CD8-positive, alpha-beta memory T cell (primary cell): Measurements from ENCODE around the gene TPK1. TPM values are rescaled to one million over a fixed set of nuclear protein-coding genes. Genes with fewer than 3 reads are reported as not detected.

Source experiments
- CTCF ChIA-PET: fragments of 350-600 bp; sonication (Branson Sonifier 250); formaldehyde crosslinking; loops from one replicate; lab custom pipeline; 2021; ENCODE audit warnings: antibody characterized with exemption; lab: Charles Lee
- POLR2A ChIA-PET: fragments of 350-600 bp; sonication (Branson Sonifier 250); formaldehyde crosslinking; loops from one replicate; lab custom pipeline; 2021; ENCODE audit warnings: antibody characterized with exemption; lab: Charles Lee
- DNase-seq, 5 donors: peaks; one replicate each; pipeline versions ENCODE4 v3.0.0 to v3.0.0-alpha.2; 2020 to 2022; ENCODE audit warnings: mixed read lengths in 1 of 5
- H3K27ac ChIP-seq: one replicate; pipeline ENCODE4 v1.7.0; 2013; ENCODE audit warnings: low read depth, mild to moderate bottlenecking, low read length, moderate library complexity
- H3K27me3 ChIP-seq: 2 replicates; pipeline ENCODE4 v1.7.0; 2013; ENCODE audit warnings: low read length, mild to moderate bottlenecking; ENCODE audit not compliant: insufficient read depth, poor library complexity, severe bottlenecking
- H3K36me3 ChIP-seq: 2 replicates; pipeline ENCODE4 v1.7.0; 2013; ENCODE audit warnings: mild to moderate bottlenecking, low read length, moderate library complexity; ENCODE audit not compliant: insufficient read depth
- H3K4me1 ChIP-seq: 2 replicates; pipeline ENCODE4 v1.7.0; 2013; ENCODE audit warnings: mild to moderate bottlenecking, low read length, moderate library complexity; ENCODE audit not compliant: insufficient read depth
- H3K4me3 ChIP-seq: 2 replicates; pipeline ENCODE4 v1.7.0; 2013; ENCODE audit warnings: mild to moderate bottlenecking, low read length
- H3K9me3 ChIP-seq: 2 replicates; pipeline ENCODE4 v1.7.0; 2013; ENCODE audit warnings: mild to moderate bottlenecking, low read length
- H3K27ac Mint-ChIP-seq, 8 donors: one replicate each; pipeline ENCODE4 v1.8.0; 2020 to 2021; ENCODE audit warnings: mixed read lengths in 8 of 8, mild to moderate bottlenecking in 6 of 8, inconsistent platforms in 3 of 8, moderate library complexity in 3 of 8
- H3K27me3 Mint-ChIP-seq, 2 donors: one replicate each; pipeline ENCODE4 v1.8.0; 2020 to 2021; ENCODE audit warnings: mixed read lengths in 2 of 2, mild to moderate bottlenecking in 1 of 2, moderate library complexity in 1 of 2
- H3K36me3 Mint-ChIP-seq, 3 donors: one replicate each; pipeline ENCODE4 v1.8.0; 2020 to 2021; ENCODE audit warnings: mixed read lengths in 3 of 3, inconsistent platforms in 1 of 3, mild to moderate bottlenecking in 1 of 3
- H3K4me1 Mint-ChIP-seq, 3 donors: one replicate each; pipeline ENCODE4 v1.8.0; 2020 to 2021; ENCODE audit warnings: mixed read lengths in 3 of 3, inconsistent platforms in 1 of 3, mild to moderate bottlenecking in 1 of 3
- H3K4me3 Mint-ChIP-seq, 7 donors: one replicate each; pipeline ENCODE4 v1.8.0; 2020 to 2021; ENCODE audit warnings: mixed read lengths in 7 of 7, mild to moderate bottlenecking in 6 of 7, moderate library complexity in 4 of 7, inconsistent platforms in 2 of 7
- H3K9me3 Mint-ChIP-seq, 5 donors: one replicate each; pipeline ENCODE4 v1.8.0; 2020 to 2022; ENCODE audit warnings: mixed read lengths in 5 of 5, mild to moderate bottlenecking in 3 of 5, moderate library complexity in 2 of 5, inconsistent platforms in 1 of 5
- polyA plus RNA-seq: library from polyadenylated mRNA; unstranded; fragments of 300-500 nt; fragmentation: Illumina TruSeq; gene quantifications from one replicate; pipeline ENCODE4 v1.2.3, GENCODE V29; 2021
- total RNA-seq, 2 experiments: library from RNA; stranded (reverse); gene quantifications; one replicate each; pipeline ENCODE4 v1.2.3, GENCODE V29; 2021

Gene TPK1
- total and polyA plus RNA-seq, 3 experiments from 2014 or later = 18.0 to 20.1 (median 19.0) TPM

DNA sequence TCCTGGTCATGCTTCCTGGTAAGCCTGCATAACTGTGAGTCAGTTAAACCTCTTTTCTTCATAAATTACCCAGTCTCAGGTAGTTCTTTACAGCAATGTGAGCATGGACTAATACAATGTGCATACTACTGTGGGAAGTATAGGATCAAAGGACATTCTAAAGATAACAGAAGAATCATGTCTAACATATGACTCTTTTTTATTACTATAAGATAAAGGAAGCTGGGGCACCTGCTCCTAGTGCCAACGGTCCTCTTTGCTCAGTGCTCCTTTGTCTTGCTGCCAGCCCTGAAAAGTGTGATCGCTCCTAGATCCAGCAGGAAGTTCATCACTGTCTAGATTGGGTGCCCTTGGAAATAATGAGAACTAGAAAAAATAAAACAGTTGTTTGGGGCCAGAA, 289.1 kb downstream of the TPK1 start:
- Histone ChIP-seq H3K36me3 (peaks cover 3% of the 10 kb centered on the region), H3K4me1 (no peaks in the 10 kb centered on the region), H3K4me3 (no peak overlapping the region), H3K9me3 (no peaks in the 10 kb centered on the region), H3K27me3 (no peaks in the 10 kb centered on the region), H3K27ac (no peak overlapping the region)
- ChIA-PET POLR2A (no interaction called here), CTCF (no interaction called here)
- no peak for DNase-seq
- no peak overlapping the region for H3K27ac Mint-ChIP-seq
- H3K9me3 Mint-ChIP-seq = no peaks in the 10 kb centered on the region
- H3K4me3 Mint-ChIP-seq = no peak overlapping the region
- H3K27me3 Mint-ChIP-seq = no peaks in the 10 kb centered on the region
- peaks cover 13 to 46% (median 32%) of the 10 kb centered on the region in 3 donors for H3K36me3 Mint-ChIP-seq
- H3K4me1 Mint-ChIP-seq = peaks cover 0 to 7% (median 4%) of the 10 kb centered on the region in 3 donors

DNA sequence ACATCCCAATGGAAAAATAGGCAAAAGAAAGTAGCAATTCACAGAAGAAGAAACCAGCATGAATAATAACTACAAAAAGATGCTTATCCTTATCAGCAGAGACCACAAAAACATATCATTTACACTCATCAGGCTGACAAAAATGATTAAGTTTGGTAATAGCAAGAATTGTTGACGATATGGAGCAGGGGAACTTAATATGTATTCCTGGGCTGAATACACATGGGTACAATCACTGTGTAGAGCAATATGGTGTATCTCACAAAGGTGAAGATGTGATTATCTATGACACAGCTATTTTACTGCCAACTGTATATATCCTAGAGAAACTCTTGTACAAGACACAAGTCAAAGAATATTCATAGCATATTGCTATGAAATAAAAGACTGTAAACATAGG, 290.5 kb downstream of the TPK1 start:
- ChIA-PET POLR2A (no interaction called here), CTCF (no interaction called here)
- Histone ChIP-seq H3K27me3 (no peaks in the 10 kb centered on the region), H3K36me3 (peaks cover 3% of the 10 kb centered on the region), H3K4me1 (no peaks in the 10 kb centered on the region), H3K27ac (no peak overlapping the region), H3K9me3 (no peaks in the 10 kb centered on the region), H3K4me3 (no peak overlapping the region)
- no peaks in the 10 kb centered on the region for H3K27me3 Mint-ChIP-seq
- DNase-seq = no peak
- no peaks in the 10 kb centered on the region for H3K9me3 Mint-ChIP-seq
- no peak overlapping the region for H3K27ac Mint-ChIP-seq
- H3K4me3 Mint-ChIP-seq = no peak overlapping the region
- peaks cover 0 to 6% (median 4%) of the 10 kb centered on the region in 3 donors for H3K4me1 Mint-ChIP-seq
- peaks cover 10 to 51% (median 37%) of the 10 kb centered on the region in 3 donors for H3K36me3 Mint-ChIP-seq

GRCh38 chr7:144534655-144535395, 301.0 kb downstream of the TPK1 start:
- no peaks in the 10 kb centered on the region for H3K9me3 ChIP-seq
- Mint-ChIP-seq H3K4me1 (no peaks in the 10 kb centered on the region), H3K27ac (no peak overlapping the region), H3K27me3 (no peaks in the 10 kb centered on the region), H3K9me3 (peaks cover 3 to 15% (median 10%) of the 10 kb centered on the region in 5 donors), H3K36me3 (peaks cover 11 to 60% (median 21%) of the 10 kb centered on the region in 3 donors), H3K4me3 (no peak overlapping the region)
- POLR2A ChIA-PET = no interaction called here
- no peak overlapping the region for H3K4me3 ChIP-seq
- H3K27ac ChIP-seq = no peak overlapping the region
- H3K27me3 ChIP-seq = no peaks in the 10 kb centered on the region
- no peaks in the 10 kb centered on the region for H3K4me1 ChIP-seq
- CTCF ChIA-PET = no interaction called here
- no peak for DNase-seq
- no peaks in the 10 kb centered on the region for H3K36me3 ChIP-seq

DNA sequence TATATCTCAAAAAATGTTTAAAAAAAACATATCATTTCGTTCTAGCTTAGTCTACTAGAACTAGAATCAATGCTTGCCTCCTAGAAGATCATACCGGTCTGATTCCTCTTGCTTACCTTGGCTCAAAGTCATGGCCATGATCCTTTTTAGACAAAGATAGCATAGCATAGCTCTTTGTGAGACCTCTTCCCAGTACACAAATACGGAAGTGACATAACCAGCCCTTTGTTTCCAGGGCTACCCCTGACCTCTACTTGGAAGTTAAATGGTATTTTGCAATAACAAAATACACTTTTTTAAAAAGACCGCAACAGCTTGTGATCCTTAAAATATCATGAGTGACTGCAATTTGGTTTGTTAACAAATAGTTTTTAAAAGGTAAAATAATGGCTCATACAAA, 301.7 kb downstream of the TPK1 start:
- ChIA-PET CTCF (no interaction called here), POLR2A (no interaction called here)
- peaks cover 3 to 15% (median 8%) of the 10 kb centered on the region in 5 donors for H3K9me3 Mint-ChIP-seq

DNA sequence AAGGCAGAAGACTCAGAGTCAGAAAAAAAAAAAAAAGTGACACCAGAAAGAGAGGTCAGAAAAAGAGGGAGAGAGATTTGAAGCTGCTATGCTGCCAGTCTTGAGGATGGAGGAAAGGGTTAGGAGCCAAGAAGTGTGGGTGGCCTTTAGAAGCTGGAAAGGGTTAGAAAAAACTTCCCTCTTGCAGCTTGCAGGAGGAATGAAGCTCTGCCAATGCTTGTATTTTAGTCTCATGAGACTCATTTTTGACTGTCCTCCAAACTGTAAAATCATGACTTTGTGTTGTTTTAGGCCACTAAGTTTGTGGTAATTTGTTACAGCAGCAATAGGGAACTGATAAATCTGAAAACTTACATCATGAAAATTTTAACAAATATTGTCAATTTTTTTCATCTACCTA, 304.7 kb downstream of the TPK1 start:
- Histone ChIP-seq H3K27me3 (no peaks in the 10 kb centered on the region), H3K36me3 (no peaks in the 10 kb centered on the region), H3K4me1 (no peaks in the 10 kb centered on the region), H3K27ac (no peak overlapping the region), H3K9me3 (no peaks in the 10 kb centered on the region), H3K4me3 (no peak overlapping the region)
- ChIA-PET CTCF (no interaction called here), POLR2A (no interaction called here)
- Mint-ChIP-seq H3K4me1 (peaks cover 0 to 11% (median 0%) of the 10 kb centered on the region in 3 donors), H3K27ac (no peak overlapping the region), H3K9me3 (peaks cover 0 to 13% (median 4%) of the 10 kb centered on the region in 5 donors), H3K4me3 (no peak overlapping the region), H3K36me3 (peaks cover 10 to 47% (median 20%) of the 10 kb centered on the region in 3 donors), H3K27me3 (no peaks in the 10 kb centered on the region)
- no peak for DNase-seq

More for the DNA sequence above, 301.7 kb downstream of the TPK1 start:
- no peak overlapping the region for H3K27ac Mint-ChIP-seq
- no peak overlapping the region for H3K4me3 Mint-ChIP-seq
- Histone ChIP-seq H3K36me3 (no peaks in the 10 kb centered on the region), H3K4me3 (no peak overlapping the region), H3K4me1 (no peaks in the 10 kb centered on the region), H3K27ac (no peak overlapping the region), H3K9me3 (no peaks in the 10 kb centered on the region), H3K27me3 (no peaks in the 10 kb centered on the region)
- DNase-seq = no peak
- H3K4me1 Mint-ChIP-seq = peaks cover 0 to 1% (median 0%) of the 10 kb centered on the region in 3 donors
- peaks cover 11 to 55% (median 21%) of the 10 kb centered on the region in 3 donors for H3K36me3 Mint-ChIP-seq
- H3K27me3 Mint-ChIP-seq = no peaks in the 10 kb centered on the region

- H3K27ac ChIP-seq = no peak overlapping the region
- peaks cover 8 to 34% (median 12%) of the 10 kb centered on the region in 3 donors for H3K36me3 Mint-ChIP-seq
- peak overlapping the region in 1 of 8 donors; percentile 25 for H3K27ac Mint-ChIP-seq
- H3K27me3 ChIP-seq = no peaks in the 10 kb centered on the region
- H3K4me3 Mint-ChIP-seq = no peak overlapping the region
- no peaks in the 10 kb centered on the region for H3K27me3 Mint-ChIP-seq
- no peak for DNase-seq
- no peaks in the 10 kb centered on the region for H3K9me3 ChIP-seq
- H3K4me1 ChIP-seq = no peaks in the 10 kb centered on the region
- H3K4me3 ChIP-seq = no peak overlapping the region
- H3K36me3 ChIP-seq = no peaks in the 10 kb centered on the region
- H3K4me1 Mint-ChIP-seq = peaks cover 0 to 11% (median 0%) of the 10 kb centered on the region in 3 donors
- POLR2A ChIA-PET = no interaction called here
- CTCF ChIA-PET = no interaction called here
- H3K9me3 Mint-ChIP-seq = peaks cover 0 to 8% (median 0%) of the 10 kb centered on the region in 5 donors
These were observed 306.5 kb downstream of the TPK1 start for GRCh38 chr7:144529269-144529926.

GRCh38 chr7:144528536-144529045, 307.3 kb downstream of the TPK1 start:
- Histone ChIP-seq H3K36me3 (no peaks in the 10 kb centered on the region), H3K4me3 (no peak overlapping the region), H3K4me1 (no peaks in the 10 kb centered on the region), H3K27me3 (no peaks in the 10 kb centered on the region), H3K27ac (no peak overlapping the region), H3K9me3 (no peaks in the 10 kb centered on the region)
- H3K36me3 Mint-ChIP-seq = peaks cover 11 to 28% (median 12%) of the 10 kb centered on the region in 3 donors
- H3K9me3 Mint-ChIP-seq = peaks cover 0 to 8% (median 0%) of the 10 kb centered on the region in 5 donors
- H3K27me3 Mint-ChIP-seq = no peaks in the 10 kb centered on the region
- ChIA-PET POLR2A (no interaction called here), CTCF (no interaction called here)
- peaks cover 0 to 11% (median 0%) of the 10 kb centered on the region in 3 donors for H3K4me1 Mint-ChIP-seq
- DNase-seq = no peak
- H3K4me3 Mint-ChIP-seq = no peak overlapping the region
- H3K27ac Mint-ChIP-seq = no peak overlapping the region

DNA sequence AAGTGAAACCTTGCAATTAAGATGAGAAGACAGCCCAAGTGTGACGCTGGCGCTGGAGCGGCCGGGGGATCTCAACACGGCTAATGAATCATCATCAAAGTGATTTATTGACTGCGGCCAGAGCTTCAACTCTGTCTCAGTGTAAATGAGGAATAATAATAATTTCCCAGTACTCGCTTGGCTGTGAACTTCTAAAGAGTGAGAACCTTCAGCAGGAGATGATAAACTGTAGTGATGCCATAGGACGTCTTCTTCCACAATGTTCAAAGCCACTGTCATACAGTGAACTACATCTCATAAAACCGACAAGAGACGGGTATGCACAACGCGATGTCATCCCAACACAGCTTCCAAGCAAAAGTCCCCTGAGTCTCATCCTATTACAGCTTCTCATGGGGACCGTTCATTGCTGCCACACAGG, 308.8 kb downstream of the TPK1 start:
- ChIA-PET CTCF (no interaction called here), POLR2A (no interaction called here)
- Mint-ChIP-seq H3K27me3 (no peaks in the 10 kb centered on the region), H3K36me3 (peaks cover 10 to 23% (median 11%) of the 10 kb centered on the region in 3 donors), H3K4me3 (no peak overlapping the region), H3K27ac (no peak overlapping the region), H3K9me3 (no peaks in the 10 kb centered on the region), H3K4me1 (peaks cover 0 to 11% (median 0%) of the 10 kb centered on the region in 3 donors)
- no peaks in the 10 kb centered on the region for H3K27me3 ChIP-seq
- no peak overlapping the region for H3K4me3 ChIP-seq
- no peaks in the 10 kb centered on the region for H3K4me1 ChIP-seq
- DNase-seq = no peak
- H3K36me3 ChIP-seq = no peaks in the 10 kb centered on the region
- H3K27ac ChIP-seq = no peak overlapping the region
- no peaks in the 10 kb centered on the region for H3K9me3 ChIP-seq
